ENCODE measurements around the gene PTRH2. TPM values are rescaled to one million over a fixed set of nuclear protein-coding genes. Genes with fewer than 3 reads are reported as not detected.
A peak's percentile ranks its signal among the peaks of the same experiment; 100 is the strongest.

The PTRH2 gene
- total RNA-seq, 2 donors from 2014 or later, result 15.3 to 15.5 TPM

DNA sequence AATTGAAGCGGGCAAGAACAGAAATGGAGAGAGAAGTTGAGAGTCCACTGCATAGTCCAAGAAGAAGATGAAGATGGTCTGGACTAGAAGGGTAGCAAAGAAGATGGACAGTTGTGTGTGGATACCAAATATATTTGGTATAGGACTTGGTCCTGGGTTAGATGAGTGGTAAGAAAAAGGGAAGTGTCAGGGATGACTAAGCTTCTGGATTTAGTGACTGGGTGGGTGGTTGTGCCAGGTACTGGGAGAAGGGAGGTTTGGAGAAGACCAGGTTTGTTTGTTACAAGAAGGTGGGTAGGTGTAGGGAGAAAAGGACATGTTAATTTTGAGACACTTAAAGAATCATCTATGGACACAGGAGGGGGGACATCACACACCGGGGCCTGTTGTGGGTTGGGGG lies 5.6 kb upstream of the PTRH2 start:
- no peak overlapping the region for H3K4me3 ChIP-seq
- H3K27ac ChIP-seq, result no peak overlapping the region
- no peak for DNase-seq
- no peaks in the 10 kb centered on the region for H3K27me3 ChIP-seq
- no peak for ATAC-seq
- no peaks in the 10 kb centered on the region for H3K9me3 ChIP-seq
- no peaks in the 10 kb centered on the region for H3K36me3 ChIP-seq (replicated peaks in 1 of 2; ENCODE audit: insufficient read depth in 1 of 2, low read depth in 2 of 2)
- intact Hi-C loops (cut with DNase I), result no loop called here
- H3K4me1 ChIP-seq, result peaks cover 44% of the 10 kb centered on the region
- 94% methylated on average over 2 of the region's 2 CpGs for WGBS, 2 donors
- TF ChIP-seq, protein P1, sequence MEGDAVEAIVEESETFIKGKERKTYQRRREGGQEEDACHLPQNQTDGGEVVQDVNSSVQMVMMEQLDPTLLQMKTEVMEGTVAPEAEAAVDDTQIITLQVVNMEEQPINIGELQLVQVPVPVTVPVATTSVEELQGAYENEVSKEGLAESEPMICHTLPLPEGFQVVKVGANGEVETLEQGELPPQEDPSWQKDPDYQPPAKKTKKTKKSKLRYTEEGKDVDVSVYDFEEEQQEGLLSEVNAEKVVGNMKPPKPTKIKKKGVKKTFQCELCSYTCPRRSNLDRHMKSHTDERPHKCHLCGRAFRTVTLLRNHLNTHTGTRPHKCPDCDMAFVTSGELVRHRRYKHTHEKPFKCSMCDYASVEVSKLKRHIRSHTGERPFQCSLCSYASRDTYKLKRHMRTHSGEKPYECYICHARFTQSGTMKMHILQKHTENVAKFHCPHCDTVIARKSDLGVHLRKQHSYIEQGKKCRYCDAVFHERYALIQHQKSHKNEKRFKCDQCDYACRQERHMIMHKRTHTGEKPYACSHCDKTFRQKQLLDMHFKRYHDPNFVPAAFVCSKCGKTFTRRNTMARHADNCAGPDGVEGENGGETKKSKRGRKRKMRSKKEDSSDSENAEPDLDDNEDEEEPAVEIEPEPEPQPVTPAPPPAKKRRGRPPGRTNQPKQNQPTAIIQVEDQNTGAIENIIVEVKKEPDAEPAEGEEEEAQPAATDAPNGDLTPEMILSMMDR (IDR thresholded peaks at IDR 0.05), result no peak
- TF ChIP-seq POLR2A (IDR thresholded peaks at IDR 0.05), result no peak

DNA sequence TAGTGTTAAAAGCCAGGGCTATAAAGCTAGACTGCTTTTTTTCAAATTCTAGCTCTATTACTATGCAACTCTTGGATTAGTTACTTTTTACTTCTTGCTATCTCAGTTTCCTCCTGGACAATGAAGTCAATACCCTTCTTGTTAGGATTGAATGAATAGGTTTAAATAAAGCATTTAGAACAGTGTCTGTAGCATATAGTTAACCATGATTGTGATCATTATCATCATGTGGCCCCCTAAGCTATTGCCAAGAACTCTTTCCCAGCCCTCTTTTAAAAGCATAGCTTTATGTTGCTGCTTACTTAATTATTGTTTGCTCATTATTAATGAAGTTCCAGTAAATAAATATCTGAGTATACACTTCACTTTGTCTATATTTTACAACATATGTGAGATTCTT lies 4.7 kb upstream of the PTRH2 start:
- TF ChIP-seq, protein P1 (IDR thresholded peaks at IDR 0.05), result no peak
- no peak for TF ChIP-seq POLR2A (IDR thresholded peaks at IDR 0.05)
- intact Hi-C loops (cut with DNase I), result no loop called here
- ATAC-seq (no peak), DNase-seq (no peak)
- Histone ChIP-seq H3K4me3 (no peak overlapping the region), H3K27me3 (no peaks in the 10 kb centered on the region), H3K27ac (peak overlapping the region in 1 of 4 donors; percentile 3), H3K9me3 (no peaks in the 10 kb centered on the region), H3K4me1 (peaks cover 44% of the 10 kb centered on the region), H3K36me3 (replicated peaks in 1 of 2; ENCODE audit: insufficient read depth in 1 of 2, low read depth in 2 of 2) (no peaks in the 10 kb centered on the region)

DNA sequence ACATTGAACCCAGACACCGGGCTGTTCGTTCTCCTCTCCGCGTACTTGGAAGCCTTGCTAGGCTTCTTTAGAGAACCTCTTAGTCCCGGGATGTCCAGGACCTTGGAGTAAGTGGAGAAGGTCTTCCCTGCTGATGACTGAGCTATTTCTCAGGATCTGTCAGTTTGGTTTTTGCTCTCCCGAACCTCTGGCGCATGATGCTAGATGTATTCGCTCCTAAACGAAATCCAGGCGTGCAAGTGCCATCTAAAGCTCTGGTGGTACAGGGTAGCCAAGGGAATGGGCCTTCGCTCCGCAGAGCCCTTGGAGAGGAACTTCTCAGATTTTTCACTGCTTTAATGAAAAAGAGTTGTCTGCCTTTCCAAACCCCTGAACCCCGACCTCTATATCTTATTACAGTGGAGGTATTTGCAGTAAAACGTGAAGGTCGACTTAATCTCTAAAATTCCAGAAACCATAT lies 771 bp upstream of the PTRH2 start:
- Histone ChIP-seq H3K9me3 (no peaks in the 10 kb centered on the region), H3K27me3 (no peaks in the 10 kb centered on the region), H3K4me1 (peaks cover 41% of the 10 kb centered on the region), H3K4me3 (peak overlapping the region; percentile 77 to 83), H3K27ac (peak overlapping the region; percentile 89 to 96 (median 94)), H3K36me3 (replicated peaks in 1 of 2; ENCODE audit: insufficient read depth in 1 of 2, low read depth in 2 of 2) (no peaks in the 10 kb centered on the region)
- DNase-seq, result peak in 1 of 4 donors; percentile 15
- 0 to 2% methylated on average over 9 to 15 of the region's 15 CpGs for WGBS, 2 donors
- TF ChIP-seq, protein P1 (IDR thresholded peaks at IDR 0.05), result no peak
- TF ChIP-seq POLR2A (IDR thresholded peaks at IDR 0.05), result no peak
- intact Hi-C loops (cut with DNase I), result no loop called here
- ATAC-seq, result no peak

DNA sequence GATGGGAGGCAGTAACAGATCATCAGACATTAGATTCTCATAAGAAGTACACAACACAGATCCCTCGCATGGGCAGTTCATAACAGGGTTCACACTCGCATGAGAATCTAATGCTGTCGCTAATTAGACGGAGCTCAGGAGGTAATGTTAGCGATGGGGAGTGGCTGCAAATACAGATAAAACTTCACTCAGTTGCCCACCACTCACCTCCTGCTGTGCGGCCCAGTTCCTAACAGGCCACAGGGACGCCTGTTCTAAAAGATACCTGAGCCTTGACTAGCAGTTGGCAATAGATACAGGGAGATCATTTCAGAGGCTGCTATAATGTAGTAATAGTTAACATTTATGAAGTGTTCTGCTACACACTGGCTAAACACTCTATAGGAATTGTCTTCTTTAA lies 4.9 kb downstream of the PTRH2 start:
- intact Hi-C loops (cut with DNase I), result no loop called here
- TF ChIP-seq POLR2A (IDR thresholded peaks at IDR 0.05), result no peak
- TF ChIP-seq, protein P1 (IDR thresholded peaks at IDR 0.05), result no peak
- DNase-seq, result no peak
- no peak overlapping the region for H3K4me3 ChIP-seq
- peaks cover 0 to 1% of the 10 kb centered on the region in 2 donors for H3K36me3 ChIP-seq (replicated peaks in 1 of 2; ENCODE audit: insufficient read depth in 1 of 2, low read depth in 2 of 2)
- peaks cover 26% of the 10 kb centered on the region for H3K4me1 ChIP-seq
- no peaks in the 10 kb centered on the region for H3K27me3 ChIP-seq
- WGBS, 2 donors, result 89 to 90% methylated on average over 7 of the region's 7 CpGs
- H3K27ac ChIP-seq, result no peak overlapping the region
- no peak for ATAC-seq
- no peaks in the 10 kb centered on the region for H3K9me3 ChIP-seq

DNA sequence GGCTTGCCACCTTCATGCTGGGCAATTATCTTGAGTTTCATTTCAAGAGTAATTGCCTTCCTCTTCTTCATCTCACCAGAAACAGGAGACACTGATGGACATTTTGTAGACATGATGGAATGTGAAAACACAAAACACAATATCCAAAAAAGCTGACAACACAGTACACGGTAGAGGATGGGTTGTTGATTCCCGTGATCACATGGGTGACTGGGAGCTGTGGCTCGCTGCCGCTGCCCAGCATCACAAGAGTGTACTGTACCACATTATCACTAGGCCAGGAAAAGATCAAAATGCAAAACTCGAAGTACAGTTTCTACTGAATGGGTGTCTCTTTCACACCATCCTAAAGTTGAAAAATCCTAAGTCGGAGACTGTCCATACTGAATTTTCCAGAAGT lies 7.4 kb downstream of the PTRH2 start:
- peaks cover 0 to 12% of the 10 kb centered on the region in 2 donors for H3K36me3 ChIP-seq (replicated peaks in 1 of 2; ENCODE audit: insufficient read depth in 1 of 2, low read depth in 2 of 2)

More for the DNA sequence above, 7.4 kb downstream of the PTRH2 start:
- no peak for TF ChIP-seq POLR2A (IDR thresholded peaks at IDR 0.05)
- TF ChIP-seq, protein P1 (IDR thresholded peaks at IDR 0.05), result no peak
- DNase-seq (no peak), ATAC-seq (no peak)
- no peaks in the 10 kb centered on the region for H3K9me3 ChIP-seq
- H3K4me3 ChIP-seq, result no peak overlapping the region
- WGBS, 2 donors, result 88 to 89% methylated on average over 6 of the region's 6 CpGs
- intact Hi-C loops (cut with DNase I), result no loop called here
- H3K27me3 ChIP-seq, result no peaks in the 10 kb centered on the region
- H3K4me1 ChIP-seq, result peaks cover 9% of the 10 kb centered on the region
- no peak overlapping the region for H3K27ac ChIP-seq
